NOMO-1 treated with DMSO at 0.1 percent for 48 hours (cell line): ENCODE results near the gene TXNL1.
"Not testable (repeated sequence)": the region's sequence is repeated elsewhere in the genome, so short reads cannot be mapped to it uniquely, and the experiment has no call there.

Source experiments
- DNase-seq: peaks from one replicate; lab custom pipeline; 2025; ENCODE audit not compliant: unreplicated experiment; lab: John Stamatoyannopoulos, UW

The TXNL1 gene

GRCh38 chr18:56638232-56639103 lies at the start of gene TXNL1:
Gene TXNL1, minus strand, starts transcription at chr18:56638592. Its CDS starts 152 bp downstream, at chr18:56638440.
- DNase-seq, result peak; percentile 97

- DNase-seq, result no peak
Observed at GRCh38 chr18:56684277-56684676, 45.9 kb upstream of the TXNL1 start.

DNA sequence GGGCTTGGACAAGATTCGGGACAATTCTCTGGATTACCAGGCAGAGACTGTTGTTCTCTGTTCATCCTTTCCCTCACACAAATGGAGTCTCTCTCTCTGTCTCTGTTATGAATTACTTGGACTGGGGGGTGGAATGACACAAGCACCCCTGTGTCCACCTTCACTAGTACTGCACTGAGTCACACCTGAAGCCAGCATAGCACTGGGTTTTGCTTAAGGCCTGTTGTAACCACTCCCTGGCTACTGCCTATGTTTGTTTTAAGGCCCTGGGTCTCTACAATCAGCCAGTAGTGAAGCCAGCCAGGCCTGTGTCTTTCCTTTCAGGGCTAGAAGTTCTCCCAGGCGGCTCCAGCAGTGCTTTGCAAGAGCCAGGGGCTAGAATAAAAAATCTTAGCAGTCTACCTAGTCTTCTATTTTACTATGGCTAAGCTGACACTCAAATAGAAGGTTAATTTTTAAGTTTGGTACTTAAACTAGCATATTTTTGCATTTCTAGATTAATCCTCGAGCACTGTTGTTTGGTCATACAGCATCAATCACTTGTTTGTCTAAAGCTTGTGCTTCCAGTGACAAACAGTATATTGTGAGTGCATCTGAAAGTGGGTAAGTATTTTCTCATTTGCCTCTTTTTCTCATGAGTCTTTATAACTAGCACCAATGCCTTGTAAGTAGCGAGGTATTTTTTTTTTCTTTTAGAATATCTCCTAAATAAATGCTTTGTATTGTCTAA lies 40.6 kb upstream of the TXNL1 start:
- no peak for DNase-seq

- no peak for DNase-seq
Observed at GRCh38 chr18:56676639-56677038, 38.2 kb upstream of the TXNL1 start.

DNA sequence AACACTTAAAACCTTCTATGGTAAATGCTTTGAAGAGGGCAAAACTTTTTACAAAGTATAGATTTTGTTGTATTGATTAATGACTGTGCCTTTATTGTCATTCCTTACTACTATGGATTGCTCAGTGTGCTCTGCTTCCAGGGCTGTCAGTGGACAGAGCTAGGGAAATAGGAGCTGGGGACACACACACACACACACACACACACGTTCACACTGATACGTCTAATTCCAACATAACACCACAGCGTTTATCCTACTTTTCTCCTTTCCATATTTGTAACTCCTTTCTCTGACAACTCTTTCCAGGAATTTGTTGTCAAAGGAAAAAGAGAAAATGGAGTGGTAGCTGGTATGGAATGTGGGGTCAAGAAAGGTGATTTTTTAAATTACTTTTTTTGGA lies 34.6 kb upstream of the TXNL1 start:
- no peak for DNase-seq

DNA sequence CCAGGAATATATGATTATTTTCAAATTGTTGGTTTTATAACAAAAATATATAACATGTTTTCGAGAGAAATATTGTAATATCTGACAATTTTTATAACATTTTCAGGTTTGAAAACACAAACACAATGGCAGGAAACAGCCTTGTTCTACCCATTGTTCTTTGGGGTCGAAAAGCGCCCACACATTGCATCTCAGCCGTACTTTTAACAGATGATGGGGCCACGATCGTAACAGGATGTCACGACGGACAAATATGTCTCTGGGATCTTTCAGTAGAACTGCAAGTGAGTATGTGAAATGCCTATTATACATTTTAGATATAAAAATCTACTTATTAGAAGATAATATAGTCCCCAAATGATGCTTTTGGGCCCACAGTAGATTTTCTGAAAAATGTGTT lies 34.0 kb upstream of the TXNL1 start:
- no peak for DNase-seq

DNA sequence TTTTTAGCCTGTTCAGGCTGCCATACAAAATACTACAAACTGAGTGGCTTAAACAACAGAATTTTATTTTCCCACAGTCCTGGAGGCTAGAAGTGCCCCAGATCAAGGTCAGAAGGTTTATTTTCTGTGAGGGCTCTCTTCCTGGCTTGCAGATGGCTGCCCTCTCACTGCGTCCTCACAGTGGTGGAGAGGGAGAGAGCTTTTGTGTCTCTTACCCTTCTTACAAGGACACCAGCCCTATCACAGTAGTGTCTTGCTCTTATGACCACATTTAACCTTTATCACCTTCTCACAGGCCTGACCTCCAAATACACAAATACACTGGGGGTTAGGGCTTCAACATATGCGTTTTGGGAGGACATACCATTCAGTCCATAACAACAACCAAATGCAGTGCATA lies 24.5 kb upstream of the TXNL1 start:
- no peak for DNase-seq

DNA sequence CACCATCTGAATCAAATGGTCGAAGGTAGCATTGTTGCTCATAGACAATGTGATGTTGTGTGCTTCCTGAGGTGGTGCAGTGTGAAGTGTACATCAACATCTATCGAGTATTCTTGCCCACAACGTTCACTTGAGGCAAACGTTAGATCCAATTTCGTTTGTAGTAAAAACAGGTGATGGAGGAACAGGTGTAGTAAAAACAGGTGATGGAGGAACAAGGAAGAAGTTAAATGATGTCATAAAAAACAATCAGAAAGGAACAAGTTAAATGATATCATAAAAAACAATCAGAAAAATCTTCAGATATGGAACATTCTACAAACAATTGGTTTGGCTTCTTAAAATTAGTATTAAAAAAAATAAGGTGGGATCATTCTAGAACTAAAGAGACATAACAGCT lies 24.1 kb upstream of the TXNL1 start:
- no peak for DNase-seq

- no peak for DNase-seq
Observed at GRCh38 chr18:56662063-56662408, 23.6 kb upstream of the TXNL1 start.

DNA sequence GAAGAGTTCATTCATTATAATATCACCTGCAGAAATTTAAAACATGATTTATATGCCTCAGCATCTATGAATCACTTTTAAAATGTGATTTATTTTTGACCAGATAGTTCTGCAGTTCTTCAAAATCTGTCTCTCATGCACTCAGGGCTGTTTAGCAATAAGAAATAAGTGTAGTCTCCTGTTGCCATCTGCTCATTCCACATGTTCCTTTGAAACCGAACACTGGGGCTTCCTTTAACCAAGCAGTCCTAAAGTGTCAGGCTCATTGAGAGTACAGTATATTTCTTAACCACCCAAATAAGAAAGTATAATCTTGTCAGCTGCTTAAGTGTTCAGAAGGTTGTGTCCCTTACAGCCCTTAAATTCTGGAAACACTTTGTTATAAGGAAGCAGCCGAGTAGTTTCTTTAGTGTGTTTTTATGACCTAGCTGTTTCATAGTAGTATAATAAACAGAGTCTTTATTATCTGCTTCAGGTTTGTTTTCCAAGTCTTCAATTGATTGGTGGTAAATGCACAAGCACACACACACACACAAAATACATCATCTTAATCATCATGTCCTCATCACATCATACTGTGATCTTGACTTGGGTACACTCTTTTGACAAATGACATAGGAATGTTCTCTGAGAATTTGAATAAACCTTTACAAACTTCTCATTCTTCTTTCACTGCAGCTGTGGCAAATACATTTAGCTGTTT lies 23.1 kb upstream of the TXNL1 start:
- DNase-seq, result no peak

DNA sequence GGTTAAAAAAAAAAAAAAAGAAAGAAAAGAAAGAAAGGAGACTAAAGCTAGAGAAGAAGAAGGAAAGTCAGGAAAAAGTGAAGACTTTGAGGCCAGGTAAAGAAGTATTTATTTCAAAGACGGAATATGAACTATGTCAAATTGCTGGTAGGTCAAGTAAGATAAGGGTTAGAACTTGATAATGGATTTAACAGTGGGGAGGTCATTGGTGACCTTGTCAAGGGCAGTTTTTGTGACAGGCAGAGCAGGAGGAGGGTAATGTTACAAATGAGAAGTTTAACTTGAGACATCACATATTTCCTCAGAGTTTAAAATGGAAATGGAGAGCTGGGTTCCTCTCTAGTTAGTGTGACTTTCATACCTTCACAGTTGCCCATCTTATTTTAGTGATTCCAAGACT lies 22.3 kb upstream of the TXNL1 start:
- DNase-seq, result no peak

GRCh38 chr18:56659111-56659510 lies 20.7 kb upstream of the TXNL1 start:
- DNase-seq, result no peak

DNA sequence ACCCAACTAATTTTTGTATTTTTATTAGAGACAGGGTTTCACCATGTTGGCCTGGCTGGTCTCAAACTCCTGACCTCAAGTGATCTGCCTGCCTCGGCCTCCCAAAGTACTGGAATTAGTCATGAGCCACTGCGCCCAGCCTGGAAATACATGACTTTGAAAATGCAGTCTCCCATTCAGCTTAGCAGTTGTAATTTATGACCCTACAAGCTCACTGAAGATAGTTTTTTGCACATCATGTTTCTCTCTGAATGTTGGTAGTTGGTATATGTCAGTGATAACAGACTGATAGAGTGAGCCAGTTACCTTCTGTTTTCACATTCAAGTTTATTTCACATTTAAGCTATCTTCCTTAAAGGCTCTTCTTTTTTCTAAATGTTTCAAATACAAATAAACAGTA lies 19.9 kb upstream of the TXNL1 start:
- DNase-seq, result no peak

DNA sequence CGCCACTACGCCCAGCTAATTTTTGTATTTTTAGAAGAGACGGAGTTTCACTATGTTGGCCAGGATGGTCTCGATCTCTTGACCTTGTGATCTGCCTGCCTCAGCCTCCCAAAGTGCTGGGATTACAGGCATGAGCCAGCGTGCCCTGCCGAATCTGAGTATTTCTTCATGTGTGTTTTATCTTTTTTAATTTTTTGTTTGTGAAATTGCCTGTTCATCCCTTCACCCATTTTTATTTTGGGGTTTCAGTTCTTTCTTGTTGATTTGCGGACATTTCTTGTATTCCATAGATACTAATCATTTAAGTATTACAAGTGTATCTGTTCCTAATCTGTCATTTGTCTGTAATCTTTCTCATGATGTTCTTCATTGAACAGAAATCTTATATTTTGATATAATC lies 15.9 kb upstream of the TXNL1 start:
- DNase-seq, result not testable (repeated sequence)

GRCh38 chr18:56652802-56653201 lies 14.4 kb upstream of the TXNL1 start:
- DNase-seq, result peak; percentile 34

GRCh38 chr18:56651771-56652092 lies 13.3 kb upstream of the TXNL1 start:
- no peak for DNase-seq

DNA sequence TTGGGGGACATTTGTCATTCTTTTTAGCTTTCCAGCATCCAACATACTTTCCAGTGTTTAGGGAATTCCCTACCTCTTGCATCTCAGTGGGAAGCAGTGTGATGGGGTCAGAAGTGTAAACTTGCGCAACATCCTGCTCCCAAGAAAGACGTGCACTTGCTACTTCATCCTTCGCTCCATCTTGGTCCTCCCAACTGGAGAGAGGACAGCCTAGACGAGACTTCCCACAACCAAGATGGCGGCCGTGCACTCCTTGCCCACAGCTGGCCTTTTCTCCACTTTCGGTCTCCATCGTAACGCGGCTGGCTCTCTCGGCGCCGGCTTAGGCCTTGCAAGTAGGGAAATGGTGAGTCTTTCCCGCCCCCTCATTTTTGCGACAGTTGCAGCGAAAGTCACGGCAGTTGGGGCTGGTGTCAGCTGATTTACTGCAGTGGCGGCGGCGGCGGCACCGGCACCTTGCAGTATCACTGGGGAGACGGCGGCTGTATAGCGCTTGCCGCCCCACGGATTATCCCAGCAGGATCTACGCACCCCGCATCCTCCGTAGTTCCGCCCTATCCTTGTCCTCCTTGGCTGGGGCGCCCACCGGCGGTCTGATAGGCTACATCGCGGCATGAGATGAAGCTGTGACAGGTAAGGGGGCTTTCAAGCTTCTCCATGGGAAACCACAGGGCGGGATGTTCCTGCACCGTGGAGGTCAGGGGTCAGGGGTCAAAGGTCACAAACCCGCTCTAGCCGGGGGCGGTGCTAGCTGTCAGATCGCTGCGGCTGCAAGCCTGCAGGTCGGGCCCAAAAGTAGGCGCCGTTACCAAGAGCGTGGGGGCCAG lies 12.8 kb upstream of the TXNL1 start, which contains the start of gene WDR7:
WDR7 (plus strand) TSS at position 416 of the 827 bp plus-strand sequence. CDS start 21,157 bp downstream, outside the sequence.
- peak; percentile 98 for DNase-seq

- DNase-seq, result no peak
Observed at GRCh38 chr18:56649996-56650395, 11.6 kb upstream of the TXNL1 start.

GRCh38 chr18:56647951-56648893 lies 9.8 kb upstream of the TXNL1 start:
- DNase-seq, result no peak

DNA sequence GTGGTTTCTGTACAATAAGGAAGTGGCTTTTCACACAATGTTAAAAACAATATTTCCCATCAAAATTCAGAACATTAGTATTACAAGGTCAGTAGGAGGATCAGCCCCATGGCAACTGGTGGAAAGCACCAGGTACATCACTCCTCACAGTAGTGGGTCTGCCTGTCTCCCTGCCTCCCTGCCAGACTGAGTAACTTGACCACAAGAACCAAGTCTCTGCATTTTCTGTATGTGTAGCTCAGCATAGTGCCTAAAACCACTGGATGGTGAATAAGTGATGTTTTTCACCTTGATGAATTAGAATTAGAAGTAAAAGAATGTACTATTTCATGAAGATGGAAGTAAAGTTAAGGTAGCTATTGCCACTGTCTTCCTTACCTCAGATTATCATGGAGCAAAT lies 8.7 kb upstream of the TXNL1 start:
- no peak for DNase-seq
